Uterus (tissue), 2 donors: ENCODE results near the gene AADACL4.

Experiments
- POLR2A ChIP-seq, 2 donors: fragments of 450-650 bp; IDR thresholded peaks; one replicate each; pipeline ENCODE4 v1.6.1; 2016; ENCODE audit warnings: antibody characterized with exemption in 2 of 2, mild to moderate bottlenecking in 1 of 2, moderate library complexity in 1 of 2
- TF ChIP-seq, protein P1 (sequence below), 4 experiments: fragments of 200-600 bp in 2 of 4; fragments of 450-650 bp in 2 of 4; sonication (generic) in 2 of 4; IDR thresholded peaks; one replicate each; pipeline ENCODE4 v1.5.1; 2016 to 2019; ENCODE audit warnings: antibody characterized with exemption in 4 of 4, mild to moderate bottlenecking in 2 of 4, moderate library complexity in 1 of 4

DNA sequence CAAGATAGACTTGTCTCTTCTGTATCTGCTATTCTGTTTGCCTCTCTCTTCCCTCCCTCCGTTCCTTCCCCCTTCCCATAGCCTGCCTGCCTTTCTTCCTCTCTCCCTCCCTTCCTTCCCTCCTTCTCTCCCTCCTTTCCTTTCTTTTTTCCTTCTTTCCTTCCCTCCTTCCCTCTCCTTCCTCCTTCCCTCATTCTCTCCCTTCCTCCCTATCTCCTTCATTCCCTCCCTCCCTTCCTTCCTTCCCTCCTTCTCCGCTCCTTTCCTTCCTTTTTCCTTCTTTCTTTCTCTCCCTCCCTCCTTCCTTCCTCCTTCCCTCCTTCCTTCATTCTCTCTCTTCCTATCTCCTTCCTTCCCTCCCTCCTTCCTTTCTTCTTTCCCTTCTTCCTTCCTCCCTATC lies 944 bp downstream of the AADACL4 start:
- TF ChIP-seq, protein P1, sequence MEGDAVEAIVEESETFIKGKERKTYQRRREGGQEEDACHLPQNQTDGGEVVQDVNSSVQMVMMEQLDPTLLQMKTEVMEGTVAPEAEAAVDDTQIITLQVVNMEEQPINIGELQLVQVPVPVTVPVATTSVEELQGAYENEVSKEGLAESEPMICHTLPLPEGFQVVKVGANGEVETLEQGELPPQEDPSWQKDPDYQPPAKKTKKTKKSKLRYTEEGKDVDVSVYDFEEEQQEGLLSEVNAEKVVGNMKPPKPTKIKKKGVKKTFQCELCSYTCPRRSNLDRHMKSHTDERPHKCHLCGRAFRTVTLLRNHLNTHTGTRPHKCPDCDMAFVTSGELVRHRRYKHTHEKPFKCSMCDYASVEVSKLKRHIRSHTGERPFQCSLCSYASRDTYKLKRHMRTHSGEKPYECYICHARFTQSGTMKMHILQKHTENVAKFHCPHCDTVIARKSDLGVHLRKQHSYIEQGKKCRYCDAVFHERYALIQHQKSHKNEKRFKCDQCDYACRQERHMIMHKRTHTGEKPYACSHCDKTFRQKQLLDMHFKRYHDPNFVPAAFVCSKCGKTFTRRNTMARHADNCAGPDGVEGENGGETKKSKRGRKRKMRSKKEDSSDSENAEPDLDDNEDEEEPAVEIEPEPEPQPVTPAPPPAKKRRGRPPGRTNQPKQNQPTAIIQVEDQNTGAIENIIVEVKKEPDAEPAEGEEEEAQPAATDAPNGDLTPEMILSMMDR (IDR thresholded peaks at IDR 0.05) = no peak
- no peak for TF ChIP-seq POLR2A (IDR thresholded peaks at IDR 0.05)
